GM18505 (cell line): ENCODE results near the gene TWNK.

ENCODE experiments used
- ATAC-seq: cut with Tn5 transposase; IDR thresholded peaks from one replicate; pipeline ENCODE4 v1.9.1; 2021; ENCODE audit not compliant: unreplicated experiment
- POLR2A ChIP-seq: IDR thresholded peaks from 4 replicates; pipeline ENCODE4 v1.6.1; 2011; ENCODE audit warnings: borderline replicate concordance; ENCODE audit not compliant: insufficient read depth, insufficient read length; ENCODE audit errors: extremely low read depth

Gene TWNK

DNA sequence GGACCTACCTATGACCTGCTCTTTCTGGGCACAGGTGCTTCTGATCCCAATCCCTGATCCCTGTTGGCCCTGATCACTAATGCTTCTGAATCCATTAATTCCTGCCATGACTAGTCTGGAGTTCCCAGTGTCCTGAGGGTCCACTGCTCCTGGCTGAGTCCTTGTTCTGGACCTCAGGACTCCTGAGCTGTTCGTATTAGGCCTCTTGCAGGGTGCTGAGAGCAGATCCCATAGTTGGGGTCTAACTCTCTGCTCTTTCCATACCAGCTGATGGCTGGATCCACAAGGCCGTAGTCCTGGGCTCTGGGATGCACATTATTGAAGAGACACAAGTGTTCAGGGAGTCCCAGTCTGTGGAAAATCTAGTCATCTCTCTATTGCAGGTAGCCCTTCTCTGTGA lies 7.0 kb upstream of the TWNK start:
- no peak for ATAC-seq

DNA sequence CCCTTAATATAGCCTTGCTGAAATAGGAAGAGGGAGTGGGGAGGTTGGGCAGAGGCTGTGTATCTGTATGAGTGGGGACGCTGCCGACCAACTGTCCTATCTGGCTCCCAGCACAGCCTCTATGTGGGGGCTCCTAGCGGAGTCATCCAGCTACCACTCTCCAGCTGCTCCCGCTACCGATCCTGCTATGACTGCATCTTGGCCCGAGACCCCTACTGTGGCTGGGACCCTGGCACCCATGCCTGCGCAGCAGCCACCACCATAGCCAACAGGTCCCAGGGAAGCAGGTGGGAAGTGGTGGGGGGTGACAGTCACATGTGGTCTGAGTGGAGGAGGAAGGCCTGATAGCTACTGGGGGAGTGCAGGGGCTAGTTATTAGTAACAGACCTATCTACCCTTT lies 6.6 kb upstream of the TWNK start:
- no peak for TF ChIP-seq POLR2A
- ATAC-seq, result no peak

More for the DNA sequence above, 7.0 kb upstream of the TWNK start:
- no peak for TF ChIP-seq POLR2A

DNA sequence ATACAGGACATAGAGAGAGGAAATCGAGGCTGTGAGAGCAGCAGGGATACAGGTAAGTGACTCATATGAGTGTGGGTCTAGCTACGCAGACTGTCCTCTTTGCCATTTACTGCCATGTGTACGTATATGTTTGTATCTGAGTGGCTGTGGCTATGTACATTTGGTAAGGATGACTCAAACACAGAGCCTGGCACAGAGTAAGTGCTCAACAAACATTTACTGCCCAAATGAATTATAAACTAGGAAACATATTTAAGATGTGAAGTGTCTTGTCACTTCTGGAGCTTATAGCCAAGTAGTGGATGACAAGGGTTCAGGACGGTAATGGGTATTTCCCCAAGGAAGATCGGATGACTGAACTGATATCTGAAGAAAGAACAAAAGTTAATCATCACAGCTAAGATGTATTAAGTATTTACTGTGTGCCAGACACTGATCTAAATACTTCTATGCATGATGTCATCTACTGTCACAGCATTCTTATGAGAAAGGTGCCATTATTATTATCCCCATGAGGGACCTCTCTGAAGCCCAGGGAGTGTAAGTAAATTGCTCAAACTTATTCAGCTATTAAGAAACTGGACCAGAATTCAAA lies 6.1 kb upstream of the TWNK start:
- no peak for TF ChIP-seq POLR2A
- ATAC-seq, result no peak

DNA sequence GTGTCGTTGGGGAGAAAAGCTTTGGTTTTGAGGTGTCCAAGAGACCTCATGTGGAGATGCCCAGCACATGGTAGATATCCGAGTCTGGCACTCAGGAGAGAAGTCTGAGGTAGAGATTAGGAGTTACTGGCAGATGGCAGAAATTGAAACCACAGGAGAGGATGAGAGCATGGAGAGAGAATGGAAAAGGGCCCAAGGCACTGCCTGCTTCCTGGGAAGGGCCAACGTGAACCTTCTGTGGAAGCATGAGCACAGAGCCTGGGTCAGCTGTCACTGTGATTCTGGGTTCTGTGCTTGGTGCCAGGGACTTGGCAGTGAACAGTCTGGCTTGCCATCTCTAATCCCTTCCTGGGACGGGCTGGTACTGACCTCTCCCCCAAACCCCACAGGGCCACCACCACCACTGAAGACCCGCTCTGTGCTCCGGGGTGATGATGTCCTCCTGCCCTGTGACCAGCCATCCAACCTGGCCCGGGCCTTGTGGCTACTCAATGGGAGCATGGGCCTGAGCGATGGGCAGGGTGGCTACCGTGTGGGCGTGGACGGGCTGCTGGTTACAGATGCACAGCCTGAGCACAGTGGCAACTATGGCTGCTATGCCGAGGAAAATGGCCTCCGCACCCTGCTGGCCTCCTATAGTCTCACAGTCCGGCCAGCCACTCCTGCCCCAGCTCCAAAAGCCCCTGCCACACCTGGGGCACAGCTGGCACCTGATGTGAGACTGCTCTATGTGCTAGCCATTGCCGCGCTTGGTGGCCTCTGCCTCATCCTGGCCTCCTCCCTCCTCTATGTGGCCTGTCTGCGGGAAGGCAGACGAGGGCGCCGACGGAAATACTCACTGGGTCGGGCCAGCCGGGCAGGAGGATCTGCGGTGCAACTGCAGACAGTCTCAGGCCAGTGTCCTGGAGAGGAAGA lies 4.2 kb upstream of the TWNK start:
- no peak for TF ChIP-seq POLR2A
- ATAC-seq, result no peak

DNA sequence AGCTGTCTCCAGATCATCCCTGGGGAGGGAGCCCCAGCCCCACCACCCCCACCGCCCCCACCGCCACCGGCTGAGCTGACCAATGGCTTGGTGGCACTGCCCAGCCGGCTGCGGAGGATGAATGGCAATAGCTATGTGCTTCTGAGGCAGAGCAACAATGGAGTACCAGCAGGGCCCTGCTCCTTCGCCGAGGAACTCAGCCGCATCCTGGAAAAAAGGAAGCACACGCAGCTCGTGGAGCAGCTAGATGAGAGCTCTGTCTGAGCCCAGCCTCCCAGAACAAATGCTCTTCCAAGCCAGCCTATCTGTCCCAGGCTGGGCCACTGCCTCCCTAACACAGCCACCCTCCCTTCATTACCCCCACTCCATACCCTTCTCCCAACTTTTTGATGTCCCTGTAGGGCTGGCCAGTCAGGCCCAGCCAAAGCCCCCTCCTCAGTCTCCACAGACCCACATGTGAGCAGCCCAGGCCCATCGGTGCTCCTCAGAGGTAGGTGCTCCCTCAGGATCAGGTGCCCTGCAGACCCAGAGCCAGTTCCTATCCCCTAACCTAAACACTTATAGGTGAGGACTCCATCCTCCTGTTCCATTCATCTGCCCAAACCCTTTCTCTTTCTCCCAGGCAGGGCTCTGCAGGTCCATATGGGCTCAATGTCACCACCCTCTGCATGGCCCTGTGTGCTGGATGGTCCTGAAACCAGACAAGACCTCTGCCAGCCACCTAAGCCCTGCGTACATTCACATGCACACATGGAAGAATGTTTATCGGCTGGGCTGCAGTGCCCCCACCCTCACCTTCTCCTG lies 3.3 kb upstream of the TWNK start:
- no peak for TF ChIP-seq POLR2A
- no peak for ATAC-seq

DNA sequence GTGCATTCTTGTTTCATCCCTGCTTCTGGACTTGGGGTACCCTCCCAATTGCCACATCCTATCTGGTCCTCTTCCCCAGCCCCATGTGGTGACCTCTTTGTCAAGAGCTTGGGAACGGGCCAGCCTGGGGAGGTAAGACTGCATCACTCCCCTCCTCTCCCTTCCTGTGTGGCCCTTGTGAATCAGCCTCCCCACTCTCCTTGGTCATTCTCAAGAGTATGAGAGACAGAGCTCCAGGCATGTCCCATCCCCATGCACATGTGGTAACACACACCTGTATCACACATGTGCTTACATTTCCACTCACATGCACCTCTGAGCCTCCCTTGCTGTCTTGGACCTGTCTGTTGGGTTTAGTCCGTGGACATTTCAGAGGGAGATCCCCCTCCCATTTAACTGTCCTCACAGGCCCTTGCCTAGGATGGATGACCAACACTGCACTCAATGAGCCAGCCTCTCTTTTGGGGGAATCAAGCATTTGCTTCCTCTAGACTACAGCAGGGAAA lies 2.6 kb upstream of the TWNK start:
- TF ChIP-seq POLR2A, result no peak
- ATAC-seq, result no peak

DNA sequence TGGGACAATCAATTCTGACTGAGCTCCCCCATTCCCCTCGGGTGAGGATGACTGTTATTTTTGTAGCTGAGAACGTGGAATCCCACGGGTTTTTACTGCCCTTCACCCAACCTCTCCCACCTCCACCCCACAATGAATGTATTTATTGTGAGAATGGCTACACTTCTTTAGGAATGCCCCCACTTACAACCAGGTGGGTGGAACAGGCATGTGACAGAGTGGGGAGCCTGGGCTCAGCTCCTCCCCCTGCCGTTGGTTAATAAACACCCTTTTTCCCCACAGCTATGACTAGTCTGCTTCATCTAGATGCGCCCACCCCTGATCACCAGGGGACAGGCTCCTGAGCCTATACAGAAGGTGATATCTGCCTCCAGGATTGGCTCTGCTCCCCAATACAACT lies 2.0 kb upstream of the TWNK start:
- TF ChIP-seq POLR2A, result no peak
- no peak for ATAC-seq

DNA sequence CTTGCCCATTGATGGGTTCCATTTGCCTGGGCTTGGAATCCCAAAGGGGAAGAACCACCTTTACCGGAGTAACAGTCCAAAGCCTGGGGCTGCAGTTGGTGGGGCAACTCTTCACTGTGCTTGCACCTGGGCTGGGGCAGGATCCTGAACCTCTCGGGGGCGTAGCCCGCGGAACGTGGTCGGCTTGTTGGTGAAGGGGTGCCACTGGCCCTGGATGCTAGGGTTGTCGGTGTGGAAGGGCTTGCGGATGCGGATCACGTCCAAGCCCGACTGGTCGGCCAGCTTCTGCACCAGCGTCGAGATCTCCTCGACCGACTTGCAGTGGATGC lies 756 bp upstream of the TWNK start:
- TF ChIP-seq POLR2A, result no peak
- no peak for ATAC-seq

DNA sequence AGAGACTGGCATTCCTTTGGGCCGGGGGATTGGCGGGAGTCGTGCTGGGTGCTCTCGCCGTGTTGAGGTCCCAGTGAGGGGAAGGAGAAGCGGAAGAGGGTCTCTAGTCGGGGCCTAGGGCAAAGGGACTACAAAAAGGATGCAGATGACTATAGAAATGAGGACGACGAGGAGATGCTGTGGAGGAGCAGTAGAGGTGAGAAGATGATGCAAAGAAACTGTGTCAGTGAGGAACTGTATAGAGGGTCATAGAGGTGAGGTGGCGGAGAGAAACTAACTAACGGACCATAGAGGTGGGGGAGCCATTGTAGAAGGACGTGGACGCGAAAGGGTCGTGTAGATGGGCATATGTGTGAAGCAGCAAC lies 324 bp downstream of the TWNK start:
- no peak for TF ChIP-seq POLR2A
- ATAC-seq, result no peak

DNA sequence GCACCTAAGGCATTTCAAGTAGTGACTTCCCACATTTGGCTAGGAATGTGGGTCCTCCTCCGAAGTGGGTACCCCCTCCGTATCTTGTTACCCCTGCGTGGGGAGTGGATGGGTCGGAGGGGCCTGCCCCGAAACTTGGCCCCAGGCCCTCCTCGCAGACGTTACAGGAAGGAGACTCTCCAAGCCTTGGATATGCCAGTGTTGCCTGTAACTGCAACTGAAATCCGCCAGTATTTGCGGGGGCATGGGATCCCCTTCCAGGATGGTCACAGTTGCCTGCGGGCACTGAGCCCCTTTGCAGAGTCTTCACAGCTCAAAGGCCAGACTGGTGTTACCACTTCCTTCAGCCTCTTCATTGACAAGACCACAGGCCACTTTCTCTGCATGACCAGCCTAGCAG lies 823 bp downstream of the TWNK start:
- ATAC-seq, result no peak
- TF ChIP-seq POLR2A, result no peak

DNA sequence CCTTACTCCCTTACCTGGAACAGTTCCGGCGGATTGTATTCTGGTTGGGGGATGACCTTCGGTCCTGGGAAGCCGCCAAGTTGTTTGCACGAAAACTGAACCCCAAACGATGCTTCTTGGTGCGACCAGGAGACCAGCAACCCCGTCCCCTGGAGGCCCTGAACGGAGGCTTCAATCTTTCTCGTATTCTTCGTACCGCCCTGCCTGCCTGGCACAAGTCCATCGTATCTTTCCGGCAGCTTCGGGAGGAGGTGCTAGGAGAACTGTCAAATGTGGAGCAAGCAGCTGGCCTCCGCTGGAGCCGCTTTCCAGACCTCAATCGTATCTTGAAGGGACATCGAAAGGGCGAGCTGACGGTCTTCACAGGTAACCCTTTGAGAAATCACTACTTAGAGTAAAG lies 1.7 kb downstream of the TWNK start:
- no peak for ATAC-seq

DNA sequence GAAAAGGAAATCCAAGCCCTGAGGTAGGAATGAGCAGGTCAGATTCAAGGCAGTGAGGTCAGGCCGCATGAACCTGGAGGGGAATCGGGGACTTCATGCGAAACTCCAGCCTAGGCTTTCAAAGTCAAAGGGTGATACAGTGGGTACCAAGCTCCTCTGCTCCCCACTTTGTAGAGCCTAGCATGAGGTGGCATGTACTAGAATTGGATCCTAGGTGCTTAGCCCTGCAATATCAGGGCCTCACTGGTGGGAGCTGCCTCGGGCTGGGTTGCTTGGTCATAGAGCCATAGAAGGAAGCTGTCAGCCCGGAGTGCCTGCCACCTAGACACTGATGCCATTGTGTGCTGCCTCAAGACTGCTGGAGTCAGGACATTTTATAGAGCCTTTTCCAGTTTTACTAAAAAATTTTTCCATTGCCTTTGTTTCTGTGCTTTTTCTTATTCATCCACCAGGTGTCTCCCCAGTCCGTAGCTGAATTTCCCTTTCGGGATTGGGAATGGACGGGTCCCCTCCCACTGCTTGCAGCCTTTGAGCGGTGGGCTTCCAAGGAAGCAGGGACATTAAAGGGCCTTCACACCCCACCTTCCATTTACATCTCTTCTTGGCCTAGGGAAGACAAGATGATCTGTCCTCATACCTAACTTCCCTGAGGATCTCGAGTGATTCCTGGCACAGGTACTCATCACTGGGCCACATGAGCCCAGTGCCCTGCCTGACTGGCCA lies 6.8 kb downstream of the TWNK start:
- no peak for ATAC-seq
- no peak for TF ChIP-seq POLR2A

More for the DNA sequence above, 1.7 kb downstream of the TWNK start:
- no peak for TF ChIP-seq POLR2A

DNA sequence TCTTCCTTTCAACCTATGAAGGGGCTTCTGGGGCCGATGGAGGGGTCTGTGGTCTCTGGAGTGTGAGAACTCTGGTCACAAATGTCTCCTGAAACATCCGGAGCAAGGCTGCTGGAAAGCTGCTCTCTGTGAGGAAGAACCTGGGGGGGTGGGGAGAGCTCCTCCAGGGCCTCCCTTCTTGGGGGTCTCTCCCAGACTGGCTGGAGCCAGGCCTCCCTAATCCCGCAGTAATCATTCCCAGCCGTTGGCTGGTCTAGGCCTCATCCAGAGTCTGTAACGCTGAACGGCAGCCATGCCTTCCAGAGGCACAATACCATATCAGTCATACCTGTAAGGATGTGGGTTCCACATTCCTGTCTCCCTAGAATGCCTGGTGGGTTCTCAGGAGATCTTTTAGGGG lies 7.8 kb downstream of the TWNK start:
- ATAC-seq, result no peak
- TF ChIP-seq POLR2A, result no peak
